Ishikawa (cell line): ENCODE data around the gene ATL1.

ENCODE experiments used
- CEBPB ChIP-seq: IDR thresholded peaks from 2 replicates; pipeline ENCODE4 v1.6.1; 2012
- CREB1 ChIP-seq: IDR thresholded peaks from 2 replicates; pipeline ENCODE4 v1.6.1; 2012; ENCODE audit warnings: low read depth
- EGR1 ChIP-seq: IDR thresholded peaks from 2 replicates; pipeline ENCODE4 v1.6.1; 2012
- EP300 ChIP-seq: IDR thresholded peaks from 2 replicates; pipeline ENCODE4 v1.6.1; 2012; ENCODE audit warnings: borderline replicate concordance
- FOXM1 ChIP-seq: IDR thresholded peaks from 2 replicates; pipeline ENCODE4 v1.6.1; 2012; ENCODE audit warnings: low read depth, borderline replicate concordance
- MAX ChIP-seq: IDR thresholded peaks from 2 replicates; pipeline ENCODE4 v1.6.1; 2012
- NFIC ChIP-seq: IDR thresholded peaks from 2 replicates; pipeline ENCODE4 v1.6.1; 2012
- RAD21 ChIP-seq: IDR thresholded peaks from 2 replicates; pipeline ENCODE4 v1.6.1; 2012; ENCODE audit warnings: low read depth
- REST ChIP-seq: IDR thresholded peaks from 2 replicates; pipeline ENCODE4 v1.6.1; 2012; ENCODE audit warnings: low read depth, mild to moderate bottlenecking
- TAF1 ChIP-seq: IDR thresholded peaks from 2 replicates; pipeline ENCODE4 v1.6.1; 2012; ENCODE audit warnings: low read depth, mild to moderate bottlenecking
- TCF12 ChIP-seq: IDR thresholded peaks from 2 replicates; pipeline ENCODE4 v1.6.1; 2012; ENCODE audit warnings: low read depth
- TEAD4 ChIP-seq: IDR thresholded peaks from 2 replicates; pipeline ENCODE4 v1.6.1; 2012
- USF1 ChIP-seq: IDR thresholded peaks from 2 replicates; pipeline ENCODE4 v1.6.1; 2012
- YY1 ChIP-seq: IDR thresholded peaks from 2 replicates; pipeline ENCODE4 v1.6.1; 2012; ENCODE audit warnings: low read depth

- TF ChIP-seq REST (no peak), CREB1 (no peak), RAD21 (no peak), FOXM1 (no peak), YY1 (no peak), EGR1 (no peak), NFIC (no peak), USF1 (no peak), MAX (no peak), EP300 (no peak), CEBPB (no peak), TAF1 (no peak), TCF12 (no peak), TEAD4 (no peak)
Observed at GRCh38 chr14:50516091-50516490, 43.9 kb upstream of the ATL1 start.
